ENCODE measurements around the gene C1orf141. TPM values are rescaled to one million over a fixed set of nuclear protein-coding genes. Genes with fewer than 3 reads are reported as not detected.

Gene C1orf141
- total and polyA plus RNA-seq, 2 of the 8 experiments (the other 6 are each of a cell fraction or from before 2014, with no cell fraction given) = not detected

GRCh38 chr1:67133177-67133576, 1.6 kb downstream of the C1orf141 start:
- 0 out of 7 replicates have a peak, but pooled peaks cover 0 to 2% (median 0%) of the 10 kb centered on the region in 4 experiments for H3K27me3 ChIP-seq (replicated peaks in 1 of 4; ENCODE audit: control insufficient read depth in 3 of 4, extremely low read depth in 1 of 4, insufficient read depth in 3 of 4, low read length in 3 of 4)
- H2BK120ac ChIP-seq (replicated peaks; ENCODE audit: low read depth, low read length) = no peak overlapping the region
- H3K79me2 ChIP-seq (ENCODE audit: control insufficient read depth in 1 of 2, insufficient read depth in 2 of 2, low read length in 2 of 2) = no peaks in the 10 kb centered on the region
- no peak overlapping the region for H3K4me2 ChIP-seq (ENCODE audit: insufficient read depth in 1 of 2, low read depth in 2 of 2, low read length in 2 of 2)
- H3K4me1 ChIP-seq (replicated peaks in 1 of 4; ENCODE audit: control insufficient read depth in 3 of 4, insufficient read depth in 4 of 4, low read length in 3 of 4) = peaks cover 2 to 7% (median 4%) of the 10 kb centered on the region in 4 experiments; a peak in 4 of 7 replicates
- H3K4ac ChIP-seq (replicated peaks; ENCODE audit: insufficient read length, low read depth, low read length) = no peak overlapping the region
- no peak overlapping the region for H4K8ac ChIP-seq (ENCODE audit: extremely low read depth, insufficient read depth, low read length)
- no peak overlapping the region for H4K5ac ChIP-seq (ENCODE audit: insufficient read length, low read depth, low read length)
- H2AFZ ChIP-seq (ENCODE audit: low read length) = no peak overlapping the region
- no peak overlapping the region for H2AK5ac ChIP-seq (ENCODE audit: low read depth, low read length)
- no peak overlapping the region for H2BK5ac ChIP-seq (ENCODE audit: low read depth, low read length)
- no peak overlapping the region for H2BK15ac ChIP-seq (ENCODE audit: low read length)
- H2BK20ac ChIP-seq (ENCODE audit: low read length) = no peak overlapping the region
- H3K14ac ChIP-seq (ENCODE audit: insufficient read length) = no peak overlapping the region
- H3K23me2 ChIP-seq (ENCODE audit: low read depth, low read length) = no peaks in the 10 kb centered on the region; the same call in 1 of the 2 replicates
- H3K79me1 ChIP-seq (ENCODE audit: low read depth, low read length) = no peaks in the 10 kb centered on the region
- no peak overlapping the region for H3K56ac ChIP-seq (replicated peaks; ENCODE audit: insufficient read length, low read depth, low read length)
- H3K23ac ChIP-seq (ENCODE audit: insufficient read length) = no peak overlapping the region
- H4K91ac ChIP-seq (replicated peaks; ENCODE audit: insufficient read length, low read length) = no peak overlapping the region
- 93% methylated on average over 2 of the region's 2 CpGs; no CpG with 5 or more reads in 1 of the 2 experiments for WGBS, 2 experiments (ENCODE audit: extremely low coverage in 1 of 2, insufficient coverage in 1 of 2, insufficient read length in 1 of 2, insufficient replicate concordance in 2 of 2, low coverage in 1 of 2, low lambda C conversion rate in 2 of 2, missing lambda C conversion rate in 1 of 2)
- DNase-seq (ENCODE audit: low read depth in 1 of 2, low spot score in 2 of 2) = no peak
- H2BK12ac ChIP-seq (ENCODE audit: low read depth, low read length) = no peak overlapping the region
- H3K9me3 ChIP-seq (ENCODE audit: insufficient read depth in 2 of 2, low read depth in 1 of 2, low read length in 1 of 2) = no peaks in the 10 kb centered on the region
- no peak for FAIRE-seq
- H3K36me3 ChIP-seq (ENCODE audit: control insufficient read depth in 2 of 4, insufficient read depth in 4 of 4, low read length in 3 of 4) = no peaks in the 10 kb centered on the region
- CTCF ChIA-PET (ENCODE audit: partially characterized antibody) = interaction anchor here (1.0 kb wide), 1 partner anchor 43 kb away, joined by 4 read pairs; no protein-coding TSS in a partner anchor
- POLR2A ChIA-PET (ENCODE audit: partially characterized antibody) = no interaction called here
- no peak overlapping the region for H3K18ac ChIP-seq (ENCODE audit: extremely low read depth, low read length)
- no peak overlapping the region for H3K4me3 ChIP-seq (ENCODE audit: extremely low read depth in 1 of 4, insufficient read depth in 2 of 4, low read depth in 3 of 4, low read length in 4 of 4)
- no peaks in the 10 kb centered on the region for H4K20me1 ChIP-seq (replicated peaks in 1 of 2; ENCODE audit: control insufficient read depth in 1 of 2, insufficient read depth in 2 of 2, low read length in 2 of 2)
- no peak overlapping the region for H3K27ac ChIP-seq (ENCODE audit: low read depth, low read length)
- no peak overlapping the region for H3K9ac ChIP-seq (replicated peaks in 1 of 4; ENCODE audit: extremely low read depth in 1 of 4, low read depth in 3 of 4, low read length in 3 of 4)
- TF ChIP-seq SIN3A (conservative IDR thresholded peaks at IDR 0.05 in 1 of 2, IDR thresholded peaks at IDR 0.05 in 1 of 2; ENCODE audit: low read depth in 1 of 2, low read length in 2 of 2) (no peak), CREB1 (IDR thresholded peaks at IDR 0.05) (no peak), KDM1A (IDR thresholded peaks at IDR 0.05; ENCODE audit: borderline replicate concordance, low read length) (no peak), RFX5 (IDR thresholded peaks at IDR 0.05; ENCODE audit: borderline replicate concordance, low read depth, low read length) (no peak), CBX5 (IDR thresholded peaks at IDR 0.05; ENCODE audit: low read depth, low read length) (no peak), SAP30 (IDR thresholded peaks at IDR 0.05; ENCODE audit: insufficient read depth, insufficient replicate concordance, low read length) (no peak), POLR2A (IDR thresholded peaks at IDR 0.05; ENCODE audit: control extremely low read depth in 1 of 2, low read depth in 2 of 2, low read length in 2 of 2) (no peak), RXRA (IDR thresholded peaks at IDR 0.05; ENCODE audit: insufficient read depth, low read depth, low read length) (no peak), MAFK (IDR thresholded peaks at IDR 0.05; ENCODE audit: low read depth, low read length) (no peak), TAF1 (IDR thresholded peaks at IDR 0.05; ENCODE audit: low read depth, low read length) (no peak)
- TF ChIP-seq, protein P1, sequence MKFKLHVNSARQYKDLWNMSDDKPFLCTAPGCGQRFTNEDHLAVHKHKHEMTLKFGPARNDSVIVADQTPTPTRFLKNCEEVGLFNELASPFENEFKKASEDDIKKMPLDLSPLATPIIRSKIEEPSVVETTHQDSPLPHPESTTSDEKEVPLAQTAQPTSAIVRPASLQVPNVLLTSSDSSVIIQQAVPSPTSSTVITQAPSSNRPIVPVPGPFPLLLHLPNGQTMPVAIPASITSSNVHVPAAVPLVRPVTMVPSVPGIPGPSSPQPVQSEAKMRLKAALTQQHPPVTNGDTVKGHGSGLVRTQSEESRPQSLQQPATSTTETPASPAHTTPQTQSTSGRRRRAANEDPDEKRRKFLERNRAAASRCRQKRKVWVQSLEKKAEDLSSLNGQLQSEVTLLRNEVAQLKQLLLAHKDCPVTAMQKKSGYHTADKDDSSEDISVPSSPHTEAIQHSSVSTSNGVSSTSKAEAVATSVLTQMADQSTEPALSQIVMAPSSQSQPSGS (IDR thresholded peaks at IDR 0.05; ENCODE audit: low read length) = no peak

Data from H1 (cell line).